ENCODE measurements around the gene TMED8.
"Not testable (repeated sequence)": the region's sequence is repeated elsewhere in the genome, so short reads cannot be mapped to it uniquely, and the experiment has no call there.

TMED8 gene, protein sequence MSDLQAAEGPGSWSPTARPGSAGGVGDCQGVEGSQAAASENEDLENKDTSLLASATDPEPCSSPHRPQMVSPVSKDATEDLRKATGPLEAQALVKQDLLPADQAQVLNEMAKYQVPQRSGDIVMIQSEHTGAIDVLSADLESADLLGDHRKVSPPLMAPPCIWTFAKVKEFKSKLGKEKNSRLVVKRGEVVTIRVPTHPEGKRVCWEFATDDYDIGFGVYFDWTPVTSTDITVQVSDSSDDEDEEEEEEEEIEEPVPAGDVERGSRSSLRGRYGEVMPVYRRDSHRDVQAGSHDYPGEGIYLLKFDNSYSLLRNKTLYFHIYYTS

DNA sequence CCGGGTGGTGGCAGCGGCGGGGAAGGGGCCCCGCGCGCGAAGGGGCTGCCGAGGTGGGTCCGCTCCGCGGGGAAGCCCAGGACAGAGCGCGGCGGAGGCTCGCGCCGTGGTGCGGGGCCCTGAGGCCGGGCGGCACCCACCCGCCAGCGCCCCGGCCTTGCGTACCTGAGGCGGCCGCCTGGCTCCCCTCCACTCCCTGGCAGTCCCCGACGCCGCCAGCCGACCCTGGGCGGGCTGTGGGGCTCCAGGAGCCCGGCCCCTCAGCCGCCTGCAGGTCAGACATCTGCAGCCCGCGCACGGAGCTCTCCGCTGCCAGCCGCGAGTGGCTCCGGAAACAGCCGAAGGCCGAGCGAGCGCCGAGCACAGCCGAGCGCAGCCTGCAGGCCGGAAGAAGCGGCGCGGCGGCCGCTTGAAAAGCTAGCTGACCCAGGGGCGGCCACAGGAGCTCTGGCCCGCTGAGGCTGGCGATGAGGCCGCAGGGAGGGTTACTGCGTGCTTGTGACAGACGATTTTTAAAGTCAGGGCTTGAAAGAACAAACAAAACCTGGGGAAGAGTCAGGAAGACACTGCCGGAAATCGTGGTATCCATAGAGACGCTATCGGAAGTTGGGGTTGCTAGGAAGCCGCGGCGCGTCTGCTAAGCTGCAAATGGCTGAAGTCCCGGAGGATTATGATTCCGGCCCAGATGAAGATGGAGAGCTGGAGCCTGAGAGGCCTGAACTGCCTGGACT is at the start of gene TMED8, which contains the start of gene SAMD15:
TMED8 (minus strand) TSS at position 324 of the 731 bp plus-strand sequence; CDS start at position 283, 41 bp downstream.
SAMD15 (plus strand) TSS at position 609 of the 731 bp plus-strand sequence; CDS start at position 649, 40 bp downstream.
- DNase-seq (ENCODE audit: low spot score) = peak; percentile 93

DNA sequence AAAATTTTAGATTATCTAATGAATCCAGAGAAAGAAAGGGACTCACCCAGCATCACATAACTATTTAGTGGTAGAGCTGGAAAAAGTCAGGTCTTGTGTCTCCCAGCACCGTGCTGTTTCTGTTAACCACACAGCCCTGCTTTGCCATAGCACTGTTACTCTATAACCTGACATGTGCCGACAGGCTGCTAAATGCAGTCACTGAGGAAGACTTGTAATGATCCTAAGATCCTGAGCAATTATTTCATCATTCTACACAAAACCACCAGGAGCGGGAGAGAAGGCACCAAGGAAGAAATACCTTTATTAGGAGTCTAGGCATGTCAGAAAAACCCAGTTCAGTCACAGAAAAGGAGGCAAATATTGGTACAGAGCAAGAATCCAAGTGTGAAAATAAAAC is 49.5 kb upstream of the TMED8 start:
- DNase-seq (ENCODE audit: low spot score) = no peak

- DNase-seq (ENCODE audit: low spot score) = no peak
Observed at GRCh38 chr14:77424862-77425261, 48.0 kb upstream of the TMED8 start.

DNA sequence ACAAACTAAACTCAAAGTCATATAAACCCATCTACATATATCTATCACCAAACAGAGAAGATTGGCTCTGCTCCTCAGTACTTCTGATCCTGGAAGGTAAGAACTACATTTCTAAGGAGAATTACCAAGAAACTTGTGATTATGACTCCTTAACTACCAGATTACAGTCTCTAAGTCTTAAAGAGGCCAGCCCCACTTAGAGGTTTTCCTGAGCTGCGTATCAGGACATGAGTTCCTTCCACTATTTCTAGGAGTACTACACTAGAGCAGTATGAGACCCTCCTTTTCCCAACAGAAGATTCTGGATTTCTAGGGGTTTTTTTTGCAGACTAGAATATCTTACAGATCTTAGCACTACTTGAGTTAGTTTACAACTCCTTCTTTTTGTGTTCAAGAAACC is 46.5 kb upstream of the TMED8 start, which contains the start of gene NOXRED1:
NOXRED1 (minus strand) TSS at position 101 of the 400 bp plus-strand sequence. CDS start 634 bp downstream, outside the sequence.
- no peak for DNase-seq (ENCODE audit: low spot score)

DNA sequence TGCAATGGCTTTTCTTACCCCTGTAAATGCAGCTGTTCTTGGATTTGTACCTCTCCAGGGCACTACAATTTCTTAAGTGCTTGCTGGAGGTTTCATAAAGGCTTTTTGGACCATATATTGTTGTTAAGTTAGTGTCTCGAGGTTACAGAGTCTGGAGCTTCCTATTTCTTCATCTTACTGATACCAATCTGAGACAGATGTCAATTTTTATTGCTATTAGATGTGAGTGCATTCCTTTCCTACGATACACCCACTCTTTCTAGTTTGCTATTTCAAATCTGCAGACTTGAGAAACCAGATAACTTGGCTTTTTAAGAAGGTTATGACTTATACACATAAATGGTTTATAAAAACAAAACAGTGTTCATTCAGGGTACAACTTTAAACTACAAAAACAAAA is 44.3 kb upstream of the TMED8 start:
- DNase-seq (ENCODE audit: low spot score) = no peak

DNA sequence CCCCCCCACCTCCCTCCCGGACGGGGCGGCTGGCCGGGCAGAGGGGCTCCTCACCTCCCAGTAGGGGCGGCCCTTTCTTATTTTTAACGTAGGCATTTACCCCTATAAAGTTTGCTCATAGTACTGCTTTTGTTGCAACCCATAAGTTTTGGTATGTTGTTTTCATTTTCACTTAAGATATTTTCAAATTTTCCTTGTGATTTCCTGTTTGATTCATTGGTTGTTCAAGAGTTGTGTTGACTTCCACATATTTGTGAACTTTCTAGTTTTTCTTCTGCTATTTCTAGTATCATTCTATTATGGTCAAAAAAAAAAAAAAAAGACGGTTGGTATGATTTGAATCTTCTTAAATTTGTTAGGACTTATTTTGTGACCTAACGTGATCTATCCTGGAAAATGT is 39.9 kb upstream of the TMED8 start:
- DNase-seq (ENCODE audit: low spot score) = no peak

- not testable (repeated sequence) for DNase-seq (ENCODE audit: low spot score)
Observed at GRCh38 chr14:77416098-77416497, 39.2 kb upstream of the TMED8 start.

GRCh38 chr14:77415403-77416030 is 38.6 kb upstream of the TMED8 start:
- not testable (repeated sequence) for DNase-seq (ENCODE audit: low spot score)

- DNase-seq (ENCODE audit: low spot score) = no peak
Observed at GRCh38 chr14:77409131-77409533, 32.2 kb upstream of the TMED8 start.

DNA sequence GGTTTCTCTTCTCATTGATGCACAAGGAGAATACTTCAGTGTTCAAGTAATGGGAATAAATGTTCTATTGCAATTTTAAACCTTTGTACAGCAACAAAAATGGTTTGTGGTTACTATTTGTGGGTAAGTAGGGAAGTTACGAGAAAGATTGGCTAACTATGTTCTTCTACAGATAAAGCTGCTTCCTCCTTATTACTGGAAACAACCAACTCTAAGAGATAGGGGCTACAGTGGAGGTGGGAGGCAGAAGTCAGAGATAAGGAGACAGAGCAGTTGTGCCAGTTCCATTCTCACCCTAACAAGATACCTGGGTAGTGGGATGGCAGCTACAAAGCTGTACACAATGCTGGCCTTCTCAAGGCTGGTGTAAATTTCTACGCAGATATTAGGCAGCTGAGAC is 30.3 kb upstream of the TMED8 start:
- DNase-seq (ENCODE audit: low spot score) = no peak

DNA sequence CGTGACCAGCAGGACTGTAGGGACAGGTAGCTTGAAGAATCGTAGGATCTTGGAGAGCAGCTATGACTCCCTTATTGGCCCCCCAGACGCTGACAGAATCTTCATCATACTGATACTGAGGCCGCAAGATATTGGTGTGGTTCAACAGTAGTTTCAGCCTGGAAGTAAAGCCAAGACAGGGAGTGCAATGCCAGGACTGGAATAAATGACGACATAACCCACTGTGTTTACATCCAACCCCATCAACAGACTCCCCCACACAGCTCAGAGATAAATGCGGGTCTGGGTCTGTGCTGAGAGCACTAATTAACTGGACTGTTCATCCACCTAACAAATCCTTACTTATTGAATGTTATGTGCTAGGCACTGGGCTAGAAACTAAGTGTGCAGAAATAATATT is 29.8 kb upstream of the TMED8 start:
- DNase-seq (ENCODE audit: low spot score) = no peak

DNA sequence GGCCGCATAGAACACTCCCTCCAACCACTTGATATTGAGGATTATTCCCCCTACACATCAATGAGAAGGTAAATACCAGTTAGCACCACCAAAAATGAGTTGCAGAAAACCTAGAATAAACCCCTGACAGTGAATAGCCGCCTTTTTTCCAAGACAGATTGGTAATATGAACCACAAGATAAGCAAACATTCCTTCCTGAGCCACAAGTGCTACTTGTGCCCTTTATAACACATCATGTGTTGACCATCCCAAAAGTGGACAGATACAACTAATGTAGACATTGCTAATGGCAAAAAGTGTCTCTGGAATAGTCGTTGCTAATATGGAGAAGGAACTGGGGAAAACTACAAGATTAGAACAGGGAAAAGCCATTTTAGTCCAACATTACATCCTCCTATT is 29.2 kb upstream of the TMED8 start:
- DNase-seq (ENCODE audit: low spot score) = no peak

DNA sequence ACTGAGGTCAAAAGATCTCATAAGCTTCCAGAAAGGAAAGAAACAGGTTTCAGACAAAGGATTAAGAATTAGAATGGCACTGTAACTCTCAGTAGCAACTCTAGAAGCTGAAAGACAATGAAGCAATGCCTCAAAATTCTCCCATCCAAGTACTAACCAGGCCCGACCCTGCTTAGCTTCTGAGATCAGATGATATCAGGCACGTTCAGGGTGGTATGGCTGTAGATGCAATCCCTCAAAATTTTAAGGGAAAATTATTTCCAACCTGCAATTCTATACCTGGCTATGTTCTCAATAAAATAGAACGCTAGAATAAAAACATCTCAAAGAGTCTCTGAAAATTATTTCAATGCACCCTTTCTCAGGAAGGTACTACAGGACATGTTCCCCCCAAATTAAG is 26.9 kb upstream of the TMED8 start:
- no peak for DNase-seq (ENCODE audit: low spot score)

DNA sequence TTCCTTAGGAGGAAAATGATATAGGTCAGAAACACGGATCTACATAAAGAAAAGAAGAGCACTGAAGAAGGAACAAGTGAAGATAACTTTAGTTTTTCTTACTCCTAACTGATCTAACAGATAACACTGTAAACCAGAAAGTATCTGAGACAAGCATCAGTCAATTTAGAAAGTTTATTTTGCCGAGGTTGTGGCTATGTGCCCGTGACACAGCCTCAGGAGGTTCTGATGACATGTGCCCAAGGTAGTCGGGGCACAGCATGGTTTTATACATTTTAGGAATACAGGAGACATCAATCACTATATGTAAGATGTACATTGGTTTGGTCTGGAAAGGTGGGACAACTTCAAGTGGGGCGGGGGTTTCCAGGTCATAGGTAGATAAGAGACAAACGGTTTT is 23.3 kb upstream of the TMED8 start:
- DNase-seq (ENCODE audit: low spot score) = no peak

GRCh38 chr14:77390188-77390587 is 13.3 kb upstream of the TMED8 start:
- no peak for DNase-seq (ENCODE audit: low spot score)

- DNase-seq (ENCODE audit: low spot score) = no peak
Observed at GRCh38 chr14:77378701-77379100, 1.8 kb upstream of the TMED8 start.

DNA sequence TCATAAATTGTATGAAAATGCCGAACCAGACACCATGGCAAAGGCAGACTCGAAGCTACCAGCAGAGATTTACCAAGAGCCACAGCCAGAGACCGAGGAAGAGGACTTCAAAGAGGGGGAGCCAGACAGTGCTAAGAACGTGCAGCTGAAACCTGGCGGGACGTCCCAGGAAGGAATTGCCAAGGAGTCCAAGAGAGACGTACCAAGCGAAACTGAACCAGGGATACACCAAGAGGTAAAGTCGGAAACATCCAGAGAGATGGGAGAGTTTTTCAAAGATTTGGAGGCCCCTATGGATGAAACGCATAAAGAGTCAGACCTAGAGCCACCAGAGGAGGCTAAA is 579 bp upstream of the TMED8 start:
- no peak for DNase-seq (ENCODE audit: low spot score)

DNA sequence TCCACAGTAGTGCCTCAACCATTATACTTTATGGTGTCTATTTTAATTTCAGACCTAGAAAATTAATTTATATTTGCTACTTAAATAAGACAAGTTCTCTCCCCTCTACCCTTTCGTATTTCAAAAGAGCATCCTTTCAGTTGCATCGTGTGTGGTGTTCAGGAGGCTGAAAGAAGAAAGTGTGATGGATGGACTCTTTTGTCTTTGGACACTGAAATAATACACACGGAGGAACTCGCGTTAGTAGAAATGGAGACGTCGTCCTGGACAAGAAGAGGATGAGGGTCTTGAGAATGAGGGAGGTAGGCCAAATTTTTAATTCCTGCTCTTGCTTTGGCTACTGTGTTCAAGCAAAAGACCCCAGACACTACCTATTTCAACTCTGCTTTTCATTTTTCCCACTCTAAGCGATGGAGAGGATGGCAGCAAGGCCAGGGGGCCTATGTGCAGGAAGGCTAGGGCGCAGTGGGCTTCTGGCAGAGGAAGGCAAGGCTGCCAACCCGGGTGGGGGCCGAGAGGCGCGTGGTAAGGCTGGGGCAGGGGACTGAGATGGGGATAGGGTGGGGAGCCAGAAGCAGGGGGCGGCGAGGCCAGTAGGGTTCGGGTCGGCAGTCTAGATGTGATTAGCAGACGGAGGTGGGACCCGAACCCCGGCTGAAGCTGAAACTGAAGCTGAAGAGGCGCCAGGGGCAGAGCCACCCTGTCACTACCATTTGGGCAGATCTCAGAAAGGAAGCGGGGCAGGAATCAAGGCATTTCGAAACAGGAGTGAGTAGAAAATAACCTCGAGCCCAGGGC is 722 bp downstream of the TMED8 start:
- DNase-seq (ENCODE audit: low spot score) = peak; percentile 65

GRCh38 chr14:77375164-77375950 is 1.5 kb downstream of the TMED8 start:
- no peak for DNase-seq (ENCODE audit: low spot score)

DNA sequence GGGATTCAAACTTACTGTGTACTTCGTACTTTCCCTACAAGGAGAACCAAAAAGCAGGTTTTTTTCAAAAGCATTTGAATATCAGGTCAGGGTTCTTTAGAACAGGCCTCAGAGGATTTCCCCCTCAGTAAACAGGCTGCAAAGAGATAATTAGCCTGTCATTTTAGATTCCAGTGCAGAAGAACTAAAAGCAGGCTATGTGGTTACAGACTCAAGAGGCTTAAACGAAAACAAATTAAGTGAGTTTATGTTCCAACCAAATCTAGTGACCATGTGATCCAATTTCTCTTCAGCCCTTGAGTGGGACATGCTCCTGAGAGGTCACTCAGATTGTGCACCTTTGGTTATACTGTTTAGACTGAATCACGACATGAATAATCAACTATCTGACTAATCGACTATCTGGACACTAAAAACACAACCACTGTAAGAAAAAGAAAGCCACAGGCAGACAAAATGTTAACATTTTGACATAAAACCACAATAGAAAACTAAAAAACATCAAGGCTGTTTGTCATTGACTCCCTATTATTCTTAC is 4.5 kb downstream of the TMED8 start:
- DNase-seq (ENCODE audit: low spot score) = no peak

DNA sequence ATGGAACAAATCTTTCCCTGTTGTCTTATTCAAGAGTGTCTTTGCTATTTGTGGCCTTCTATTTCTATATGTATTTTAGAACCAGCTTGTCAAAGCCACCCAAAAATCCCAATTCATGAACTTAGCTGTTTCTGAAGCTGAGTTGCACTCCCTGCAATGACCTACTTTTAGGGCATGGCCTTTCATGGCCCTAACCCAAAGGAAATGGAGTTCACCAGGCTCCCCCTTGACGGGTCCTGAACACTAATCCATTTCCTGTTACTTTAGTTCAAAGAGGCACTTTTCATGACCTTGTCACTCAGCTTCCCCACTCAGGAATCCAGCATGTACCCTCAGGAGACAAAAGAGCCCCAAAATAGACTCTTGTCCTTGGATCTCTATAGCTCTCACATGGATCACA is 7.6 kb downstream of the TMED8 start:
- no peak for DNase-seq (ENCODE audit: low spot score)
